Panc1 (cell line): Measurements from ENCODE around the gene ADGRB3. TPM values are rescaled to one million over a fixed set of nuclear protein-coding genes. Genes with fewer than 3 reads are reported as not detected.

Experiments
- ATAC-seq: fragments of 200-7000 bp; cut with Tn5 transposase; 2 replicates; pipeline ENCODE4 v1.9.1; 2020; ENCODE audit warnings: mild to moderate bottlenecking, moderate library complexity
- BruUV-seq: library from RNA; stranded (reverse); fragments of 400-500 nt; replicated peaks from 2 replicates; lab custom pipeline; 2021; lab: Mats Ljungman, UMichigan
- CTCF ChIA-PET: fragments of 300-600 bp; sonication (Branson Sonifier 250); formaldehyde crosslinking; loops from one replicate; lab custom pipeline; 2022; ENCODE audit warnings: antibody characterized with exemption; lab: Charles Lee
- POLR2A ChIA-PET: fragments of 300-600 bp; sonication (Branson Sonifier 250); formaldehyde crosslinking; loops from one replicate; lab custom pipeline; 2022; ENCODE audit warnings: antibody characterized with exemption; lab: Charles Lee
- DNase-seq: peaks from one replicate; pipeline ENCODE4 v3.0.0-alpha.2; 2010; ENCODE audit warnings: low read depth, low spot score
- H3K27ac ChIP-seq: 2 replicates; pipeline ENCODE4 v1.5.1; 2011; ENCODE audit warnings: mild to moderate bottlenecking, low read length, inconsistent platforms
- H3K27me3 ChIP-seq: fragments of 200-500 bp; sonication (Bioruptor generic); 2 replicates; pipeline ENCODE4 v1.6.0; 2014; ENCODE audit warnings: low read length, inconsistent platforms; ENCODE audit not compliant: control insufficient read depth, insufficient read depth
- H3K36me3 ChIP-seq: fragments of 200-500 bp; sonication (Bioruptor generic); 2 replicates; pipeline ENCODE4 v1.5.1; 2014; ENCODE audit warnings: inconsistent platforms, mild to moderate bottlenecking, low read length, moderate library complexity; ENCODE audit not compliant: control insufficient read depth, insufficient read depth
- H3K4me1 ChIP-seq: 2 replicates; pipeline ENCODE4 v1.5.1; 2011; ENCODE audit warnings: inconsistent platforms, mild to moderate bottlenecking, low read length, moderate library complexity; ENCODE audit not compliant: control insufficient read depth, insufficient read depth
- H3K4me3 ChIP-seq, 2 experiments: 2 replicates each; pipeline ENCODE4 v1.5.1; 2011 to 2012; ENCODE audit warnings: low read depth in 2 of 2, low read length in 2 of 2, mild to moderate bottlenecking in 2 of 2, inconsistent platforms in 1 of 2, moderate library complexity in 1 of 2
- H3K9me3 ChIP-seq: fragments of 200-500 bp; sonication (Bioruptor generic); 2 replicates; pipeline ENCODE4 v1.5.1; 2014; ENCODE audit warnings: low read depth, mild to moderate bottlenecking, inconsistent platforms, low read length, moderate library complexity; ENCODE audit not compliant: control insufficient read depth, insufficient read depth
- CTCF ChIP-seq: fragments of 450-650 bp; IDR thresholded peaks from 2 replicates; pipeline ENCODE4 v1.5.1; 2017; ENCODE audit warnings: mild to moderate bottlenecking
- POLR2AphosphoS5 ChIP-seq: IDR thresholded peaks from 2 replicates; pipeline ENCODE4 v1.6.1; 2012; ENCODE audit warnings: mild to moderate bottlenecking, low read depth, low read length, moderate library complexity
- REST ChIP-seq, 2 experiments: IDR thresholded peaks; 2 replicates each; pipeline ENCODE4 v1.6.1; 2011 to 2012; ENCODE audit warnings: low read depth in 2 of 2, control low read depth in 1 of 2, low read length in 1 of 2, mild to moderate bottlenecking in 1 of 2, moderate library complexity in 1 of 2; ENCODE audit not compliant: insufficient read depth in 1 of 2
- SIN3A ChIP-seq: IDR thresholded peaks from 2 replicates; pipeline ENCODE4 v1.6.1; 2012; ENCODE audit warnings: low read depth, mild to moderate bottlenecking, low read length, moderate library complexity, borderline replicate concordance; ENCODE audit not compliant: insufficient read depth
- TCF7L2 ChIP-seq: IDR thresholded peaks from 2 replicates; pipeline ENCODE4 v1.6.1; 2011; ENCODE audit warnings: mild to moderate bottlenecking, low read depth, low read length, inconsistent platforms
- in situ Hi-C: cut with HindIII; loops from 2 replicates; pipeline ENCODE4 v1.10.0; 2016; ENCODE audit warnings: low sequenced_read_pairs, low pct_unique_long_range_greater_than_20kb
- intact Hi-C: fragments of 100-400 bp; cut with micrococcal nuclease; formaldehyde crosslinking; loops from one replicate; pipeline ENCODE4 v1.10.0; 2022; ENCODE audit not compliant: unreplicated experiment
- total RNA-seq: library from RNA; stranded (reverse); gene quantifications from one replicate; pipeline ENCODE4 v1.2.1, GENCODE V29; 2021; ENCODE audit not compliant: unreplicated experiment

ADGRB3 gene
- total RNA-seq, 1 experiment from 2014 or later, result 0.10 TPM

- ATAC-seq (no peak), DNase-seq (no peak)
- CTCF ChIA-PET, result no interaction called here
- TF ChIP-seq SIN3A (no peak), POLR2AphosphoS5 (no peak), TCF7L2 (no peak), CTCF (no peak), REST (IDR thresholded peaks at IDR 0.05; ENCODE audit: insufficient read depth in 1 of 2, low read depth in 2 of 2, low read length in 1 of 2) (no peak)
- Histone ChIP-seq H3K27me3 (no peaks in the 10 kb centered on the region; the same call in 1 of the 2 replicates), H3K4me3 (no peak overlapping the region), H3K9me3 (no peaks in the 10 kb centered on the region), H3K36me3 (no peaks in the 10 kb centered on the region), H3K27ac (no peak overlapping the region), H3K4me1 (no peaks in the 10 kb centered on the region)
- no TSS peak for BruUV-seq
- intact Hi-C loops (loop anchor here (5.0 kb wide), 3 partner anchors 93 to 1233 kb away; no protein-coding TSS in a partner anchor), in situ Hi-C loops (no loop called here)
- POLR2A ChIA-PET, result no interaction called here
Observed at GRCh38 chr6:68874747-68875146, 239.7 kb downstream of the ADGRB3 start.

- CTCF ChIA-PET, result no interaction called here
- no peaks in the 10 kb centered on the region for H3K4me1 ChIP-seq
- intact Hi-C loops (loop anchor here (5.0 kb wide), 3 partner anchors 92 to 1232 kb away; no protein-coding TSS in a partner anchor), in situ Hi-C loops (no loop called here)
- BruUV-seq, result no TSS peak
- POLR2A ChIA-PET, result no interaction called here
- no peak overlapping the region for H3K4me3 ChIP-seq
- no peaks in the 10 kb centered on the region; the same call in 1 of the 2 replicates for H3K27me3 ChIP-seq
- no peaks in the 10 kb centered on the region for H3K9me3 ChIP-seq
- TF ChIP-seq POLR2AphosphoS5 (no peak), REST (IDR thresholded peaks at IDR 0.05; ENCODE audit: insufficient read depth in 1 of 2, low read depth in 2 of 2, low read length in 1 of 2) (no peak), SIN3A (no peak), TCF7L2 (no peak), CTCF (no peak)
- no peaks in the 10 kb centered on the region for H3K36me3 ChIP-seq
- no peak for DNase-seq
- H3K27ac ChIP-seq, result no peak overlapping the region
- no peak for ATAC-seq
Observed at GRCh38 chr6:68875403-68875802, 240.3 kb downstream of the ADGRB3 start.
